Gastroesophageal sphincter (tissue), 3 donors: ENCODE results near the gene DHRSX.

Experiments
- EP300 ChIP-seq: sonication (generic); formaldehyde crosslinking; IDR thresholded peaks from one replicate; pipeline ENCODE4 v1.6.1; 2017; ENCODE audit warnings: antibody characterized with exemption, mild to moderate bottlenecking
- POLR2AphosphoS5 ChIP-seq: sonication (generic); formaldehyde crosslinking; IDR thresholded peaks from one replicate; pipeline ENCODE4 v1.6.1; 2017; ENCODE audit warnings: antibody characterized with exemption
- TF ChIP-seq, protein P1 (sequence below), 4 experiments: fragments of 200-600 bp in 2 of 4; fragments of 450-650 bp in 2 of 4; sonication (generic) in 1 of 4; IDR thresholded peaks; one replicate each; pipeline ENCODE4 v1.5.1; 2017 to 2019; ENCODE audit warnings: antibody characterized with exemption in 4 of 4, mild to moderate bottlenecking in 2 of 4, moderate library complexity in 2 of 4

DNA sequence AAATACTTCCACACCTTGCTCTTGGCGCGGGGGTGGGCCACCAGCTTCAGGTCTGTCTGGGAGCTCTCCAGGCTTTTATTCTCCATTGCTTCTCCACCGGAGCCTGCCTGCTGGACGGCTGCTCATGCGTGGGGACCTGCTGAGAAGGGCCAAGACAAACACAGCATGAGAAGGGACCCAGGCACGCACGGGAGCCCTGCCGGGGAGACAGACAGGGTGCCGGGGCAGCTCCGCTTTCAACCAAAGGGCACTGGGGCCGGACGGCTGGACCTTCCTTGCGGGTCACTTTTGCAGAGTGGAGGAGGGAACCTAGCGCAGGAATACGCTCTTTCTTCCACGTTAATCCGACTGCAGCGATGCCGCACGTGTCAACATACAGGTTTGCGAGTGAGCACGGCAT lies 10.1 kb downstream of the DHRSX start:
- no peak for TF ChIP-seq POLR2AphosphoS5
- TF ChIP-seq EP300, result no peak
- TF ChIP-seq, protein P1, sequence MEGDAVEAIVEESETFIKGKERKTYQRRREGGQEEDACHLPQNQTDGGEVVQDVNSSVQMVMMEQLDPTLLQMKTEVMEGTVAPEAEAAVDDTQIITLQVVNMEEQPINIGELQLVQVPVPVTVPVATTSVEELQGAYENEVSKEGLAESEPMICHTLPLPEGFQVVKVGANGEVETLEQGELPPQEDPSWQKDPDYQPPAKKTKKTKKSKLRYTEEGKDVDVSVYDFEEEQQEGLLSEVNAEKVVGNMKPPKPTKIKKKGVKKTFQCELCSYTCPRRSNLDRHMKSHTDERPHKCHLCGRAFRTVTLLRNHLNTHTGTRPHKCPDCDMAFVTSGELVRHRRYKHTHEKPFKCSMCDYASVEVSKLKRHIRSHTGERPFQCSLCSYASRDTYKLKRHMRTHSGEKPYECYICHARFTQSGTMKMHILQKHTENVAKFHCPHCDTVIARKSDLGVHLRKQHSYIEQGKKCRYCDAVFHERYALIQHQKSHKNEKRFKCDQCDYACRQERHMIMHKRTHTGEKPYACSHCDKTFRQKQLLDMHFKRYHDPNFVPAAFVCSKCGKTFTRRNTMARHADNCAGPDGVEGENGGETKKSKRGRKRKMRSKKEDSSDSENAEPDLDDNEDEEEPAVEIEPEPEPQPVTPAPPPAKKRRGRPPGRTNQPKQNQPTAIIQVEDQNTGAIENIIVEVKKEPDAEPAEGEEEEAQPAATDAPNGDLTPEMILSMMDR (IDR thresholded peaks at IDR 0.05), result no peak
